Left cardiac atrium (tissue), 4 donors: ENCODE results near the gene CHST11. TPM values are rescaled to one million over a fixed set of nuclear protein-coding genes. Genes with fewer than 3 reads are reported as not detected.
A peak's percentile ranks its signal among the peaks of the same experiment; 100 is the strongest.
"Not testable (repeated sequence)": the region's sequence is repeated elsewhere in the genome, so short reads cannot be mapped to it uniquely, and the experiment has no call there.

Source experiments
- ATAC-seq, 2 donors: fragments of 200-7000 bp; cut with Tn5 transposase; one replicate each; pipeline ENCODE4 v1.9.1; 2020; ENCODE audit warnings: mild to moderate bottlenecking in 2 of 2, moderate library complexity in 2 of 2
- DNase-seq: peaks from one replicate; pipeline ENCODE4 v3.0.0-alpha.2; 2020
- intact Hi-C, 2 donors: fragments of 100-400 bp; cut with DNase I; formaldehyde crosslinking; loops; one replicate each; pipeline versions ENCODE4 v1.14.1 to v1.15.1; 2022 to 2023
- total RNA-seq, 2 donors: library from RNA; stranded (reverse); fragmentation: NEBNext Ultra II Directional; extraction: Animal tissue kit (Norgen Biotek cat#: 25700); gene quantifications; one replicate each; pipeline ENCODE4 v1.2.1, GENCODE V29; 2021
- donor health status: DM: no; HTN: yes; CAD: no.
- donor health status: DM: no; HTN: yes; CAD: no; lungs with severe emphysema.
- donor health status: DM: yes; HTN: yes; CAD: no.
- donor health status: Dilated cardiomyopathy.

CHST11 gene
- total RNA-seq, 2 donors from 2014 or later: 12.9 to 17.7 TPM

- ATAC-seq: peak; percentile 60 to 72
- intact Hi-C loops: no loop called here
- no peak for DNase-seq
Observed at GRCh38 chr12:104742551-104743201, 285.9 kb downstream of the CHST11 start.

DNA sequence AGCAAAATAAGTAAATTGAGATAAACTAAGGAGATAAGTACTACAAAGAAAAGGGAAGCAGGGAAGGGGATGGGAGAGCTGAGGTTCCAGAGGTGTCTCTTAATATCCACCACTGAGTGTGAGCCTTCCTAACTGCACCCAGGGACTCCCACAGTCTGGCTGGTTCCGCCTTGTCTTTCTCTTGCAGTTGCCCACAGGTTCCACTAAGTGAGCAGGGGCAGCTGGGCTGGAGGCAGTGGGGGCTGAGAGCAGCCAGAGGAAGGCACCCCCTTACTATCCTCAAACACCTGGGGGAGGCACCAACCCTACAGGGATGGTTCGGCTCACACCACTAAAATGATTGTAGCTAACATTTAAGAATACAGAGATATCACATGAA, 286.4 kb downstream of the CHST11 start:
- no peak for ATAC-seq
- DNase-seq: no peak
- intact Hi-C loops: no loop called here

GRCh38 chr12:104743753-104744548, 287.2 kb downstream of the CHST11 start:
- intact Hi-C loops, ATAC-seq, DNase-seq: not testable (repeated sequence)

DNA sequence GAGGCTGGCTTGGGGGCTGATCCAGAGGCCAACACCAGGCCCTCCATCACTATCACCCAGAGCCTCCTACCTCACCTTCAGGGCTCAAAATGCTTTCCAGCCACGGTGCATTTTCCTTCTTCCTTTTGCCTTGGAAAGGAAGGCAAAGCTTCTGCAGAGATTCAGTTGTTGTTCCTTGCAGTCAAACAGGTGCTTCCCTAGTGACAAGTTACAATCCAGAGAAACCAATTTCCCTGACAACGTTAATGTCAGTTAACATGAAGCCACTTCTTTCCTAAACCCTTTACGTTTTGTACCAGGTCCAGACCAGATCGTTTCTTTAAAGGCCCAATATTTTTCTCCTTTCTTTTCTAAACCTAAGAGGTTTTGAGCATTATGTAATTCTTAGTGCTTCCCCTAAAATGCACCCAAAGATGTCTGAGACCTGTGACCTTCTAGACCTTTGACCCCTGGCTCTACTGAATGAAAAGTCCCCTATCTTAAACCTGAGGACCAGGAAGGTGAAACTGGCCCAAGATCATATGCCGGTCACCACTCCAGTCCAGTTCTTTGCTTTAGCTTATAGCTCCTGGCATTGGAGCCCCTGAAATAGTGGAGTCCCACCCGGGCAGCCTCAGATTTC, 289.8 kb downstream of the CHST11 start:
- DNase-seq (no peak), ATAC-seq (no peak)
- intact Hi-C loops: no loop called here

DNA sequence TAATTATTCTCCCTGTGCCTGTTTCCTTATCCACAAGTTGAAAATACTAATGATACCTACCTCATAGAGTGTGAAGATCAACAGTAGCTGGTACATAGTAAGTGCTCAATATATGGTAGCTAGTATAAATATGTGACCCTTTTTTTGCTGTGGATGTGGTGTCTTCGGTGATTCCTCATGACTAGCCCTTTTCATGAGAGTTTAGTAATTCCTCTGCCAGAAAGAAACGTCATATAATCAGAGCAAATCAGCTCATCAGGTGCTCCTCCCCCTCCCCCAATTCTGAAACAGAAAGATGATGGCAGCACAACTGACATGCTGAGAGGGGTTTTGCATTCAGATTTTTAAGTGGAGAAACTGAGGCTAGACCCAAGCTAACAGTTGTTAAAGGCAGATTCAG, 290.6 kb downstream of the CHST11 start:
- intact Hi-C loops: no loop called here
- ATAC-seq (no peak), DNase-seq (no peak)

DNA sequence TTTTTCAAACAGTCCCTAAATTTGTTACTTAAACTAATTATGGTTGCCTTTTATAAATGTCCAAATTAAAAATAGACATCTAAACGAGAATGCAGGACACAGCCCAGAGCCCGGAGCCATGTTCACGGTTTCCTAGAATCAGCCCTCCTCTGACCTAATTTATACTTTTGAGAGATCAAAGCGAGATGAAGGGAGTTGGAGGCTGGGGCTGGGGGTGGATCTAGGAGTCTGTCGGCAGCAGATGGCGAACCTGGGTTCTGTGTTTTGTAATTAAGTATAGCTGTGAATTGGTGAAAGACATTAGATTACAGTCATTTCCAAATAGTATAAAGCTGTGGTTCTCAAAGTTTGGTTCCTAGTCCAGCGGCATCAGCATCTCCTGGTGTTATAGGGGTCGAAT, 291.2 kb downstream of the CHST11 start:
- DNase-seq (no peak), ATAC-seq (no peak)
- intact Hi-C loops: no loop called here

DNA sequence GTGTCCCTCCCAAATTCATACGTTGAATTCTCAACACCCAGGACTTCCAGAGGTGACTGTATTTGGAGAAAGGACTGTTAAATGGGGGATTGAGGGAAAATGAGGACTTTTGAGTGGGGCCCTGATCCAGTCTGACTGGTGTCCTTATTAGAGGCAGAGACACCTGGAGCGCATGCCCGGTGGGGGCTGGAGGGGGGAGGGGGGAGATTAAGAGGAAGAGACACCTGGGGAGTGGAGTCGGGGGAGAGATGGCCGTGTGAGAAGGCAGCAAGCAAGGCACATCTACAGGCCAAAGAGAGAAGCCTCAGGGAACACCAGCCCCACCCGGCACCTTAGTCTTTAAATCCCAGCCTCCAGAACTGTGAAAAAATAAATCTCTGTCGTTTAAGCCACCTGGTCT, 291.6 kb downstream of the CHST11 start:
- DNase-seq (no peak), ATAC-seq (no peak)
- intact Hi-C loops: no loop called here

- intact Hi-C loops: no loop called here
- ATAC-seq: peak; percentile 62 to 87
- peak; percentile 39 for DNase-seq
Observed at GRCh38 chr12:104748790-104749189, 292.0 kb downstream of the CHST11 start.

DNA sequence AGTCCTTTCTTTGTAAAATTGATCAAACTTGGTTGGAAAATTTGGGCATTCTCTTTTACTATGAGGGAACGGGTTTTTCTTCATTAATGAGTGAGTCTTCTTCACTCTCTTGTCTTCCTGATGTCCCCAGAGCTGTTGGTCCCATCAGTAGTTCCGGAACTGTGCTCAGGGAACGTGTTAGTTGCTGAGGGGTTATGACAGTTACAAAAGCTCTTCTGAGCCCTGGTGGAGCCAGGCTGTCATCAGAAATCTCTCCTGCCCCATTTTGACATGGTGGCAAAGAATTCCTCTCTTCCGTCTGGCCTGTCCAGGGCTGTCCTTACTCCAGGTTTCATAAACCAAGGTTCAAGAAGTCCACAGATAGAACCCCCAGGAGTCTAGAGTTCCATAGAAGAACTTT, 292.8 kb downstream of the CHST11 start:
- ATAC-seq (no peak), DNase-seq (no peak)
- intact Hi-C loops: no loop called here

- peak in 1 of 2 donors; percentile 67 for ATAC-seq
- no peak for DNase-seq
- intact Hi-C loops: no loop called here
Observed at GRCh38 chr12:104750061-104750460, 293.3 kb downstream of the CHST11 start.

GRCh38 chr12:104751120-104751519, 294.4 kb downstream of the CHST11 start:
- no peak for ATAC-seq

GRCh38 chr12:104751594-104751993, 294.8 kb downstream of the CHST11 start:
- ATAC-seq (no peak), DNase-seq (no peak)
- intact Hi-C loops: no loop called here

More at GRCh38 chr12:104751120-104751519, 294.4 kb downstream of the CHST11 start:
- no peak for DNase-seq
- intact Hi-C loops: no loop called here

DNA sequence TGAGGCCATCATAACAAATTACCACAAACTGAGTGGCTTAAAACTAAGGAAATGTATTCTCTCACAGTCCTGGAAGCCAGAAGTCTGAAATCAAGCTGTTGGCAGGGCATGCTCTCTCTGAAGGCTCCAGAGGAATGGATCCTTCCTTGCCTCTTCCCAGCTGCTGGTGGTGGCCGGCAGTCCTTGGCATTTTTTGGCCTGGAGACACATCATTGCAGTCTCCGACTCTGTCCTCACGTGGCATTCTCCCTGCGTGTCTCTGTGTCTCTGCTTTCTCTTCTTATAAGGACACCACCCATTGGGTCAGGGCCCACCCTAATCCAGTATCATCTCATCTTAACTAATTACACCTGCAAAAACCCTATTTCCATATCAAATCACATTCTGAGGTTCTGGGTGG, 295.3 kb downstream of the CHST11 start:
- DNase-seq (no peak), ATAC-seq (no peak)
- intact Hi-C loops: no loop called here

- no peak for DNase-seq
- intact Hi-C loops: no loop called here
- ATAC-seq: peak in 1 of 2 donors; percentile 53
Observed at GRCh38 chr12:104752881-104753280, 296.1 kb downstream of the CHST11 start.

DNA sequence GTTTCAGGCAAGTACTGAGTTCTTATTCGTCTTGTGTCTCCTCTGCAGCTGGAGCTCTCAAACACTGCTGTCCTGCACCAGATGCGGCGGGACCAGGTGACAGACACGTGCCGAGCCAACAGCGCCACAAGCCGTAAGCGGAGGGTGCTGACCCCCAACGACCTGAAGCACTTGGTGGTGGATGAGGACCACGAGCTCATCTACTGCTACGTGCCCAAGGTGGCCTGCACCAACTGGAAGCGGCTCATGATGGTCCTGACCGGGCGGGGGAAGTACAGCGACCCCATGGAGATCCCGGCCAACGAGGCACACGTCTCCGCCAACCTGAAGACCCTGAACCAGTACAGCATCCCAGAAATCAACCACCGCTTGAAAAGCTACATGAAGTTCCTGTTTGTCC, 300.2 kb downstream of the CHST11 start:
- ATAC-seq: no peak
- intact Hi-C loops: no loop called here

DNA sequence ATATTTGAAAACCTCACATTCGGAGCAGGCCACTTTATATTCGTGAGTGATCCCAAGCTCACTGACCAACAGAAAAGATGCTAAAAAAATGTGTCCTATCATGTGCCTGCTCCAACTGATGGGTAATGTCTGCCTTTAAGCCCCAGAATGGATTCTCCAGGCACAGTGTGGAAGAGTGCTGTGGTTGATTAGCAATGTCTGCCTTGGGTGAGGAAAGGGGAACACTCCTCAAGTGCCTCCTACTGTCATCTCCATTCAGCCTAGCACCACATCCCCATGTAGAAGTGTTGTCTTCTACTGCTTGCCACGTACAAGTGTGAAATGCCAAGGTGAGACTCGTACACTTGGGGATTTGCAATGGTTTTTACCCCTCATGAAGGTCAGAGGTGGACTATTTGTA, 302.0 kb downstream of the CHST11 start:
- no peak for DNase-seq
- intact Hi-C loops: no loop called here
- ATAC-seq: no peak

More for the DNA sequence above, 300.2 kb downstream of the CHST11 start:
- no peak for DNase-seq

DNA sequence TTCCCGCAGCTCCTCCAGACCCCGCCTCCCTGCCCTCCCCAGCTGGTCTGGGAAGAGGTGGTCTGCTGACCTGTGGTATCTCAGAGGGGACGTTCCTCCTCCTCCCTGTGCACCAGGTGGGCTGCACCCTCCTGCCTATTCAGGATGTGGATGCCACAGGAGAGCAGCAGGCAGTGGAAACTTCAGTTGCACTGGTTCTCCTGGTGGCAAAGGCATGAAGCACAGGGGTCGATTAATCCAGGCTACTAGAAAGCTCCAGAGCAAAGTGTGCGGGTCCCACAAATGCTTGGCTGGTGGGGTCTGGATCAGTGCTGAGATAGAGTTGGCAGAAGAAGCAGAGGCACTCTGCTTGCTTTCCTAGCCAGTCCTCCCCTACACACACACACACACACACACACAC, 304.3 kb downstream of the CHST11 start:
- DNase-seq (no peak), ATAC-seq (no peak)
- intact Hi-C loops: no loop called here

- ATAC-seq (no peak), DNase-seq (no peak)
- intact Hi-C loops: no loop called here
Observed at GRCh38 chr12:104761611-104762010, 304.9 kb downstream of the CHST11 start.

DNA sequence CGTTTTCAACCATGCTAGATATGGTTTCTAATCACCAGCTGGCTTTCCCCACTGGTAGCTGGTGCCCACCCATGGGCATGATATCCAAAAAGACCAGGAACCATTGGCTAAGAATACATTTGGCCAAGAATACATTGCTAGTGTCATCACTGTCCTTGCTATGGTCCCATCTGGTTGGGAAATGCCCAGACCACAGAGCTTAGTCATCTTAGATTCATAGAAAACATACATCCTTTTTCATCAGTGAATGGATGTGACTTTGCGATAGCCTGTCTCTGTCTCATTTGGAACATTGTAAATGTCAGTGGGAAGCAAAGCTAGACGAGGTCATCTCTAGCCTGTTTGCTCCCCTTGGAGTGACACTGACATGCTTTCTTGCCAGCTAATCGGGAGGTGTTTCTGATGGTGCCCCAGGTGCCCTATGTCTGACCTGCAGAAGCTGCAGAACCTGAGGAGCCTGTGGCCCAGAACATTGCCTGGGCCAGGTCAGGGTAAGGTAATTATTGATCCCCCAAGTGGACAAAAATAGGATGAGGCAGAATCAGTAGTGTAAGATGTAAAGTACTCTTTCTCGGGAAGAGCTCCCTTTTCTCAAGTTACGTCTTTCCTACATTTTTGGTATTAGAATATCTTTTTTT, 306.5 kb downstream of the CHST11 start:
- no peak for ATAC-seq
- DNase-seq: no peak
- intact Hi-C loops: no loop called here
